HG02759 (cell line): ENCODE measurements around the gene VSIG4.

ENCODE experiments used
- ATAC-seq: cut with Tn5 transposase; IDR thresholded peaks from one replicate; pipeline ENCODE4 v1.9.1; 2021; ENCODE audit warnings: mild to moderate bottlenecking, moderate library complexity; ENCODE audit not compliant: unreplicated experiment

The VSIG4 gene

DNA sequence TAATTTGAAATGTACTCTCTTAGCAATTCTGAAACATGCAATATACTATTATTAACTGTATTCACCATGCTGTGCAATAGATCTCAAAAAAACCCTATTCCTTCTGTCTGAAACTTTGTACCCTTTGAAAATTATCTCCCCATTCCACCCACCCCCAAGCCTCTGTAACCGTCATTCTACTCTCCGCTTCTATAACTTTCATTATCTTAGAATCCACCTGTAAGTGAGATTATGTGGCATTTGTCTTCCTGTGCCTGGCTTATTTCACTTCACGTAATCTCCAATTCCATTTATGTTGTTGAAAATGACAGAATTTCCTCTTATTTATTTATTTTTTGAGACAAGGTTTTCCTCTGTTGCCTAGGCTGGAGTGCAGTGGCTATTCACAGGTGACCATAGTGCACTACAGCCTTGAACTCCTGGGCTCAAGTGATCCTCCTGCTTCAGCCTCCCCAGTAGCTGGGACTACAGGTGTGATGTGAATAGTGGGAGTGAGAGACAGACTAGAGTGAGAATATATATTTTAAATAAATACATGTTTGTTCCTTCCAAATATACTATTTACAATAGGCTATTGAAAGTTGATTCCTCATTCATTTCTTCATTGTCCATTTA lies 30.5 kb downstream of the VSIG4 start:
- no peak for ATAC-seq

DNA sequence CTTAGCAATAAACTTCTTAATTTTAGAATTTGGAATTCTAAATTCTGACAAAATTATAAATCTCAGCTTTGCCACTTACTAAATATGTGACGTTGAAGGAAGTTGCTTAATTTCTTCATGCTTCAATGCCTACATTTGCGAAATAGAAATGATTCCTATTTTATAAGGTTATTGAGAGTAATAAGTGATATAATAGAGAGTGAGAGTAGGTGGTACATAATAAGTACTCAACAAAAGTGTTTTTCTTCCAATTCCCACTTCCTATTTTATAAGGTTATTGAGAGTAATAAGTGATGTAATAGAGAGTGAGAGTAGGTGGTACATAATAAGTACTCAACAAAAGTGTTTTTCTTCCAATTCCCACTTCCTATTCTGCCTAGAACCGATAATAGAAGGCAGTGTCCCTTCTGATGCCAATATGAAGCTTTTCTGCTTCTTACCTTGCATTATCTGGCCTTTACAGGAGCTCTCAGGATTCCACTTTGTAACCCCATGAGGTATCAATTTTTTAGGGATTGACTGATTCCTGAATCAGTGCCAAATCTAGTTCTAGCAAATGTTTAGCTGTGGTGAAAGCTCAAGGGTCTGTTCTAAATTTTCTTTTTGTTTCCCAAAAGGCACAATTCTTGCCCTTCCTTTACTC lies 31.4 kb downstream of the VSIG4 start:
- ATAC-seq, result no peak

DNA sequence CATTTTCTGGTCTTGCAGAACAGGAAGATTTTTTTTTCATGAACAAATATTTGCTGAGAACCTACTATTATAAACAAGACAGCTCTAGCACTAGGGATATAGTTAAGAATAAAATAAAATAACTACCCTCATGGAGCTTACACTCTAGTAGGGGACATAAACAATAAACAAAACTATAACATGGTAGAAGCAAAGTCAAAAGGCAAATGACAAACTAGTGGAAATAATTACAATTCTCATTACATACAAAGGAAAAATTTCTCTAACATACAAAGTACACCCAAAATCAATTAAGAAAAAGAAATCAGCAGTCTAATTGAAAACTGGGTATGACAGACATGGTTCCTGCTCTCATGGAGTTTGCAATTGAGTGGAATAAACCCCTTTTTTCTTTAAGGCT lies 32.0 kb downstream of the VSIG4 start:
- ATAC-seq, result no peak

DNA sequence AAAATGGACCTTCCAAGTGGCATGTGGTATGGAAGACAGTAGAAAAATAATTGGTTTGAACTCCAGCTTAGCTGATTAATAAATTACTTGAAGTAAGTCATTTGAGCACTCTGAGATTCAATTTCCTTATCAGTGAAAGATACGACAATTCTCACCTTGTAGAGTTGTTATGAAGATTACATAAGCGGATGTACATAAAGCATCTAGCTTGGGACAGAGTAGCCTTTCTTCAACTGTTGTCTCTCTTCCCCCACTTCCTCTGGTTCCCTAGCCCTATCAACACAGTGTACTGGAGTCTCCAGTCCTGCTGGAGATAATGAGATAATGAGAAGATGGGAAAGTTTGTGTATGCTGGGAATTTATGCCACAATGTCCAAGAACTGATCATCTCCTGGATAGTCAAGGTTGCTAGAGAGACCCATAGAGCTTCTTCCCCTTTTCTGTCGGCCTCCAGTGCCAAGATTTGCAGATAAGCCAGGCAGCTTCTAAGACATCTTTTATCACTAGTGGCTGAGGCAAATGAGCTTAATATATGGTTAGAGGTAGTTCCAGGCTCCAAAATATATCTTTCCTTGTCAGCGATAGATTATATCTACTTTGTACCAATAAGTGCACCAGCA lies 33.9 kb downstream of the VSIG4 start:
- ATAC-seq, result no peak

DNA sequence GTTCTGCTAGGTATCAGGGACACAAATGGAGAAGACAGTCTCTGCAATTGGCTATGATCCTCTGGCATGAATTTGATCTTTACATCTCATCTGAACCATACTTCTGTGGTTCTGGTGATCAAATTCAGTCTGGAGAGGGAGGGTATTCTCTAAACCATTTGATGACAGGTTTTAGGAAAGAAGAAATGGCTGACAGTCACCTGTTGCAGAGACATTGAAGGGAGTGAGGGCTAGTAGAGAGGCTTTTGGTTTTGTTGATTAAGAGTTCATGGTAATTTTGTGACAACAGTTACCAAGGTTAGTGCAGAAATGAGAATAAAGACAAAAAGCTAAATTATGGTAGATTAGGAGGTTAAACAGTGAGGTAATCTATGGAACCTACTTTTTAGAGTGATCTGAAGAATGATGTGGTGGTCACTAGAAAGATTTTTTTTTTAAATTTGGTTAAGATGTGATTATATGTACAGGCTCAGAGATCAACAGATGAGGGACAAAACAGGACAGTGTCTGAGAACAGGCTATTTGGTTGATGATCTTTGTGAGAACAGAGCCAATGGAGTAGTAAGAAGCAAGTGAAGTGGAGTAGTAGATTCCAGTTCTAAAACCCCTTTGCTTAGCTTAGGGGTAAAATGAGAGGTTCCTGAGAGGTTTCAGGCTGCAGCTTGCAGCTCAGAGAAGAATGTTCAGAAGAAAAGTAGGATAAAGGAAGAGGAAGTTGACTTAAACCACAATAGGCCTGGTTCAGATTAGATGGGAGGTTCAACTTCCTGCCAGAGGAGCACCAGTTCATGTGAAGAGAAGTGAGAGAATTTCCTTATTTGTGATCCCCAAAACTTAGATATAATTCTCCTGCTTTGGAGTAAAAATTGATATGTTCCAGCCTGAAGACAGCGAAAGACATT lies 34.7 kb downstream of the VSIG4 start:
- ATAC-seq, result no peak

DNA sequence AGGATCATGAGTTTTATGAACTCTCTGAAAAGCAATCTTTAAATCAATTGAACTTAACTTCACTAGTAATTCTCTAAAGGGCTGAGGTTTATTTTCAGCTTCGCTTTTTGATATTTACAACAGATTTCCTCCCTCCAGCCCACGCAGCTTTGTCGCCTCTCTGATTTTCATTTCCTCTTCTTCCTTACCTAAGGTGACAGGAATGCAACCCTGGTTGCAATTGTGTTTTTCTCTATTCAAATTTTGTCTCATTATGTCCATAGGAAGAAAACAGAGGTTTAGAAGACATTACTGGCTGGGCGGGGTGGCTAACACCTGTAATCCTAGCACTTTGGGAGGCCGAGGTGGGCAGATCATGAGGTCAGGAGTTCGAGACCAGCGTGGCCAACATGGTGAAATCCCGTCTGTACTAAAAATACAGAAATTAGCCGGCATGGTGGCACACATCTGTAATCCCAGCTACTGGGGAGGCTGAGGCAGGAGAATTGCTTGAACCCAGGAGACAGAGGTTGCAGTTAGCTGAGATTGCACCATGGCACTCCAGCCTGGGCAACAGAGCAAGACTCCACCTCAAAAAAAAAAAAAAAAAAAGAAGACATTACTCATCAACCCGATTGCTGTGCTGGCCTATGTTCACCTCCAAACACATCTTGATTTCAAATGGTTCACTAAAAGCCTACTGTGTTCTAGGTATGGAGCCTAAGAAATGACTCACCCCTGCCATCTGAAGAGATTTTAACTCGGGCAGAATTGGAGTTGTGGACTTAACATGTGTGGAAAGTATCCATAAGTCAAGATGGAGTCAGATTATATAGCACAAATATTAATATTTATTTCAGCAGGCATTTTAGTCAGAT lies 36.8 kb downstream of the VSIG4 start:
- ATAC-seq, result peak; percentile 44

DNA sequence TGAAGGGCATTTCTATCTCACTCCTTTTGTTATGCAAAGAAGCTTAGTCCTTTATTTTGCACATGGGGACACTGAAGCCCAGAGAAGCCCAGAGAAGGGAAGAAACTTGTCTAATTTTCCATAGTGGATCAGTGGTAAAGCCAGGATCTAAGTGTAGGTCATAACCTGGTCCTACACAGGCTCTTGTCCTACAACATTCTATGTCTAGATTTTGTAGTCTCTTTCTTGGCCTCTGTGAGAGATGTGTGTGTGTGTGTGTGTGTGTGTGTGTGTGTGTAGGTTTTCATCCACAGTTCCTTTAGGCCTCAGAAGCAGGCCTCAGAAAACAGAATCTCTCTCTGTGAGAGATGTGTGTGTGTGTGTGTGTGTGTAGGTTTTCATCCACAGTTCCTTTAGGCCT lies 38.3 kb downstream of the VSIG4 start:
- no peak for ATAC-seq

DNA sequence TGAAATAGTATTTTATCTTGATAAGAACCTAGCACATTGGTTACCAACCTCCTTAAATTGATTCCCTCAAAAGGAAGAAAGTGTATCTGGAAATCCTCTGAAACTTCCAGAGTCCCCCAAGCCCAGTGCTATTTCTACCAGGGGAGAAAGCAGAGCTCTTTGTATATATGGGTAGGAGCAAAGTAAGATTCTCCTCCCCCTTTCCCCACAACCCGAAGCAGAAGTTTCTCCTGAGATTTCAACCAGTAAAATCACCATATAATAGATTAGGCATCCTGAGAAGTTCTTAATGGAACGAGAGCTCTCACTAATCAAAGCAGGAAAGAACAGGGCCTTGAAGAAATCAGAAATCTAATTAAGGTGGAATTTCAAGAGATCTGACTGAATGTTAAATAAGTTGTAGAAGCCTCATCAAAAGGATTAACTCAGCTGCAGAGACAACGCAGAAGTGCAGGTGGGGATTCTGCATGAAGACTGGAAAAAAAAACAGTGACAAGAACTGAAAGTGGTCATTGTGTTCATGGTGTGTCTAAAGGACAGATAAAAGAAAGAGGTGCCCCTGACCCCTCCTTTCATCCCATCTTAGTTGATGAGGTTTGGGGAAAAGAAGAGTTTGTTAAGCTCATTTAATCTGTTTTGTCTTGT lies 39.1 kb downstream of the VSIG4 start:
- no peak for ATAC-seq

DNA sequence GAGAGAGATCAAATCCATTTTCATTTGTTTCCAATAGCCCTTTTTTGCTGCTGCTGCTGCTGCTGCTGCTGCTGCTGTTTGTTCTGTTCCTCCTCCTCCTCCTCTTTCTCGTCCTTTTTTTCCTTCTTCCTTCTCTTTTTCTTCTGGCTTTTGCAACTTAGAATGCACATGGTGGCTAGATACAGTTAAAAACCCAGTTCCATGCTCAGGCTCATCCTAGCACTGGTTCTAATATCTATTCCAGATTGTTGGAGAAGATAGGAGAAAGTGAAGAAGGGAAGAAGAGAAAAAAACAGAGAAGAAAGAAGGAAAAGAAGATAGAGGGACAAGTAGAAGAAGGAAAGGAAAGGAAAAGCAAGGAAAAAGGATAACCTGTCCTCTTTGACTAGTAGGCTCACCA lies 39.7 kb downstream of the VSIG4 start:
- no peak for ATAC-seq

DNA sequence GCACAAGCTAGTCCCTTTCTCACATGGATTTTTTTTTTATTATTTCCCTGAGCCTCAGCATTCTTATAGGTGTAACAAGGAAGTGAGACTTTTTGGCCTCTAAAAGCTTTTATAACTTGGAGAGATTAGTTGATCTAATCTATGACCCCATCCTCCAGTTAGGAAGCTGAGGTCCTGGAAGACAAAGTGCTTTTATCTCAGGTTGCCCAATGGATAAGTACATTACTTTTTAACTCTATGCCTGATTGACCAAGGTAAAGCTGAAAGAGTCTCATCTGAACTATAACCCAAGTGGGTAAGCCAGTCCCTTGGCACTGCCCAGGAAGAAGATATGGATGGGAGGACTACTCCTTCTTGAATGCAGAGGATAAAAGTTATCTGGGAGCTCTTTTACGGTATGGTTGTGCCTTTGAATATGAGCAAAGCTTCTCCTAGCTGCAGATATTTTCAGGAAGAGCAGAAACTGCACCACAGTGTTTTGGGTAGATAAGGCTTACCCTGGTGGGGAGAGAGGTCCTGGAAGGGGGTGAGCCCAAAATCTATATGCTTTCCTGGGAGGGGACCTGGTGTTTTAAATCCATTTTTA lies 40.2 kb downstream of the VSIG4 start:
- no peak for ATAC-seq

DNA sequence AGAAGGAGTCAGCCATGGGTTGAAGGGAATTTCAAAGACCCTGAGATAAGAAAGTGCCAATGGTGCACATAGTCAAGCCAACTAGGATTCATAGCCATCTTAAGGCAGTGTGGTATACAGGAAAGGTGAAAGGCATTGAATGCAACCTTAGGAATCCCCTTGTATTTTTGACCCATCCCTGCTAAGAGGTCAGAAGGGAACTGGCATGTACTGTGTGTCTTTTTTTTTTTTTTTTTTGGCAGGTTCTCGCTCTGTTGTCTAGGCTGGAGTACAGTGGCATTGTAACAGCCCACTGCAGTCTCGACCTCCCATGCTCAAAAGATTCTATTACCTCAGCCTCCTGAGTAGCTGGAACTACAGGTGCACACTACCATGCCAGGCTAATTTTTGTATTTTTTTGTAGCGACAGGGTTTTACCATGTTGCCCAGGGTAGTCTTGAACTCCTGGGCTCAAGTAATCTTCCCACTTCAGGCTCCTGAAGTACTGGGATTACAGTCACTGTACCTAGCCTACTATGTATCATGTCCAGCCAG lies 40.8 kb downstream of the VSIG4 start:
- ATAC-seq, result no peak

DNA sequence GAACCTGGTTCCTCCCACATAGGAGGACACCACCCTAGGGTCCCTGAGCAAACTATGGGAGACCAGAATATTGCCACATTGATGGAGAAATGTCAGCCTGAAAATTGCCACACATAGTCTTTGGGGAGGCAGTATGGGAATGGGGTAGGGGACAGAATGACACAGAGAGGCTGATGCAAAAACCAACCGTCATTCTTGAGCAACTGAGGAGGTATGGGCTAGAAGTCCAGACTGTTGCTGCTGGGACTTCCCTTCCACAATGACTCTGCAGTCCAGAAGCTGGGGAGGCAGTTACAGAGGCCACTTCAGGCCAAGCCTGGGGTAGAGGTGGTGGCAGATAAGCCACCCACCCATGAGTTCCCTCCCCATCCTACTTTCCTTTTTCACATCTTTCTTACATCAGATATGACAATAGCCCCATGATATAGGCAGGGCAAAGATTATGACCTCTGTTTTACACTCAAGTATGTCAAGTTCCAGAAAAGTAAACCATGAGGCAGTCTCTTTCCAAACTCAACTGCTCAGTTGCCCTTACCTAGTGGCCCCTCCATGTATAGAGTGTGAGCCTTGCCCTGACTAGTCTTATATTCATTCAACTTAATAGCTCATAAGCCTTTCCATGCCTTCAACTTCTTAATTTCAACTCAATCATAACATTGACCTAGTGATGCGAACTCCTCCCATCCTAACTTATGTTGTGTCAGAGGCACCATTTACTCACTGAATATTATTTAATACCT lies 41.7 kb downstream of the VSIG4 start:
- no peak for ATAC-seq

DNA sequence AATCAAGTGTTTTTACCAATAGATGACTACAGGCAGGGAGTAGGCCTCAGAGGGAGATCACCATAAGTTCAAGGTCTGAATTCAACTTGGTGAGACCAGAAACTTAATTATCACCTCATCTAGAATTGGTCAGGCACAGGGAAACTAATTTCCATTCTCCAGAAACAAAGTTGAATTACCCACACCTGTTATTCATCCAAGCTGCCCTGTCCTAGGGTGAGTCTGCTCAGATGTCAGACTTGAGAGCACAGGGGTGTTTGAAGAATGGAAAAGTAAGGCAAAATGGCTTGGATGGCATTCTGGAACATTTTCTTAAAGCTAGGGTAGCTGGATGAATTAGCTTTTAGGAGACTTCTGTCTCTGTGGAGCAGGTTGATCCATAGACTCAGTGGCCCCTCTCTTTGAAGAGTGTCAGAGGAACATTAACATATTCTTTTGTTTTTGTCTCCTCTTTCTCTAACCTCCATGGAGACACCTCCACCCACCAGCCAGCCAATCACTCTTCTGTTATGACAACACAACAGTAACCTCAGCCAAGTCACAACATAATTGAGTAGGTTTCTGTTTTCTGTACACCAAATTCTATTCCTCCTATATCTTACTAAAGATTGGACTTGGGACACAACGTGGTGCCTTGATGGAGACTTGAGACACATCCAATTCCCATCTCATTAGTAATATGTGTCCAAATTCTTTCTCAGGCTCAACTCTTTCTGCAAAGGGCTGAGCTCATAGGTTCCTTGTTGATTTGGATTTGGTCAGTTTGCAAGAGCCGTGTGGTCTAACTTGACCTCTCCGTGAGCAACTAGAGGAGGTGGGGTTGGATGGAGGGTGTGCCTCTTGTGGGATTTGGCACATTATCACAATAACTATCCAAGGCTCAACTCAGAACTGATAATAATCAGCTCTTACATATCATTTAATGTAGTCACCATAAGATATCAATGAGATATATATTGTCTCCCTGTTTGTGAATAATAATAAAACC lies 45.1 kb downstream of the VSIG4 start:
- ATAC-seq, result no peak

DNA sequence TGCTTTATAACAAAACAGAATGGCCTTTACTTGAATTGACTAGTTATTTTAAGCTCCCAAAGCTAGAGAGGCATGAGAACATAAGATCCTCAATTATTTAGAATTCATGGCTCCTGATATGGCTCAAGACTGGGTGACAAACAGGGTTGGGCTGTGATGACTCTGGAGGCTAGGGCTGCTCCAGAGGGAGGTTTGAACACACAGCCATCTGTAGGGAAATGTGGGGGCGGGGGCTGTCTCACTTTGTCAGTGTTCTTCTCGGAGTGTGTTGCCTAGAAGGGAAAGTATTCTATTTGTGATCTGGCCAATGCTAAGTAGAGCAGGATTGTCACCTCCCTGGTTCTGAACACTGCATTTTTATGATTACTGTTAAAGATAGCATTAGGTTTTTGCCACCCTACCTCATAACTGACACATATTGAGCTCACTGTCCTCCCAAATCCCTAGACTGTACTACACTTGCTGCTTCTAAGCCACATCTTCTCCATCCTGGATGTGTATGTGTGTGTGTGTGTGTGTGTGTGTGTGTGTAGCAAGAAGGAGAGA lies 45.9 kb downstream of the VSIG4 start:
- no peak for ATAC-seq

DNA sequence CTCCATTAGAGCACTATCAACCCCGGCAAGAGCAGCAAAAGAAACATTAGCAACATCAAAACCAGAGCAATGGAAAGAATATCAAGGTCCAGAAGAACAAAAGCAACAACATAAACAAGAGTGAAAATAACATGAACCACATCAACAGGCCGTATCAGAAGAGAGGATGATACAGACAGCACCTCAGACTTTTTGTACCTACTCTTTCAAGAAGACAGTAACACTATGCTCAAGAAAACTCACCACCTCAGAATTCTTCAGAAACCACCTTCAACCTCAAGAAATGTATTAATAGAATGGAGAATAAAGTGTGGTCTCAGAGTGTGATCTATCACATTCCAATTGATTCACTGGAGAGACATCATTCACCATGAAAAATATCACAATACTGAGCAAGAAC lies 46.5 kb downstream of the VSIG4 start:
- ATAC-seq, result no peak

DNA sequence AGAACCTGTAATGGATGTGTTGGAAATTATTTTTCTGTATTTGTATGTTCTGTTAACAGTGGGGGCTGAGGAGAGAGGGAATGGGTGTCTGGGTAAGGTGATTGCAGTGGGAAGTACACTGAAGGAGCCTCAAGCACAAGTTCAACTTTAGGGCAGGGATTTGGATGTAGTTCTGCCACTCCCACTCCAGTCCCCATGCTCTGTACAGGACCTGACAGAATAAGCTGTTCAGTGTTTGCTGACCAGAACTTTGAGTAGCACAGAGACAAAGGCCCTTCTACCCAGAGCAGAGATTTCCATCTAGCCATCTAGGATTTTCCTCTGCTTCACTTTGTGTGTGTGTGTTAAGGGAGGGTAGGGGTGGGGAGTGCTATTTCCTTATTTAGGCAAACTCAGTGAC lies 49.2 kb downstream of the VSIG4 start:
- no peak for ATAC-seq

DNA sequence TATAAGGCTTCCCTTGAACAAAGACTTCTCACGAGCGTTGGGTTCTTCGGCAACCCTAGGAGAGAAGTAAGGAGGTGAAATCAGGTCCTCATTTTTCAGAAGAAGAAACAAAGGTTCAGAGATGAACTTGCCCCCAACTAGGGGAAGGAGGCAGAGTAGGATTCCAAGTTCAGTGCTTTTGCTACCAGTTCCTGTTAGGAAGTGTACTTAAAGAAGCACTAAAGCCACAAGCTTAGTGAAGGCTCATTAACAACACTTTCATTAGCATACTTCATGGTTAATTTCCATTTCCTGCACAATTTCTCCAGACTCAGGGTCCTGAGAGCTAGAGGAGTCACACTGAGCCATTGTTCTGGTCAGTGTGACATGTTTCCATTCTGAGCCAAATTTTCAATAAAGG lies 52.1 kb downstream of the VSIG4 start:
- no peak for ATAC-seq
